GM21619 (cell line): ENCODE results near the gene PPP1R9A.

Experiments used
- ATAC-seq: cut with Tn5 transposase; IDR thresholded peaks from one replicate; pipeline ENCODE4 v1.9.1; 2021; ENCODE audit not compliant: unreplicated experiment

Gene PPP1R9A

DNA sequence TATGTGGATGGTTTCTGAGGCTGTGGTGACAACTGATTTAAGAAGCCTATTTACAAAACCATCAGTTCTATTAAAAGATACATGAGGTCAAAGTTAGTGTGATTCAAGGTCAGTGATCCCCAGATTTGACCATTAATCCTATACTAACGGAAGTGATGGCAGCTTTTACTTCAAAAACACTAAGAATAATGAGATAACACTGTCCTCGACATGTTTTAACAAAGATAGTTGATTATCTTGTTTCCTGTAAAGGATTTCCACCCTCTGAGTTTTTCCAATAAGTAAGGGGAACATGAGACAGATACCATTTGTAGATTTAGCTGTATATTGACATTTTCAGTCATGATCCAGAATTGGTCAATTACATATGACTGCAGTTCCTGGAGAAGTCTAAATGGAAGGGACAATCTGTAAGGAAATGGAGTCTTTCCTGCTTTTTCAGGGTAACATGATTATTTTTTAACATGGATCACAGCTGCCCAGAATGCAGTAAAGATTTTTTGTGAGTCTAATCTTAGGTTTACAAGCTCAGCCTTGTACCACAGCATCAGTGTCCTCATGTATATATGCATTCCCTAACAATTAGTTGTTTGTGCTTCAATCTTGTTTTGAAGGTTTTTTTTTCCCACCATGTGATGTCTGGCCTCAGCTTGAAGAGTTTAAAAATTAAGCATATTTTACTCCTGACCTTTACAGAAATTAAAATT is 188.0 kb downstream of the PPP1R9A start:
- ATAC-seq, result no peak

DNA sequence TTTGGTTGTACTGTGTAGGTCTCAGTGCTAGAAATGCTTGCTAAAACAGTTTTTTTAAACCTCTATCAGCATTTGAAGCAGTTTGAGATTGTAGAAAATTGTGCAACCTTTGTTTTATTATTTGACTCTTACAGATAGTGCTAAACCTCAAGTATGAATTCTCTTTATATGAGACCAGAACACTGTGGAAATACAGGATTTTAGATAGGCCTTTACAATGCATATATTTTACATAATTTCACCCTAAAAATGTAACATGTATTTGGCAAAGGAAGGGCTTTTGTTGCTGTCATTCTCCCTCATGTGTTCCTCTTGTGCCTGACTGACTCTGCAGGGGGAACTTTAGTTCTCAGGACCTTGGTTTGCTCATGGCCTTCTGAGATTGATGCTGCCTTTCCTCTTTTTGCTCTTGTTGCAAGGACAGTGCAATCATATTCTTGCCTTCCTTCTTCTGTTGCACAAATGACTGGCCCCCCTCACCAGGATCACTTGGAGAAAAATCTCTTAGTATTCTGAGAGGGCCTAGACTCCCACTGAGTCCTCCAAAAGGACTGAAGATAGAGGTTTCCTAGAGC is 188.7 kb downstream of the PPP1R9A start:
- no peak for ATAC-seq

DNA sequence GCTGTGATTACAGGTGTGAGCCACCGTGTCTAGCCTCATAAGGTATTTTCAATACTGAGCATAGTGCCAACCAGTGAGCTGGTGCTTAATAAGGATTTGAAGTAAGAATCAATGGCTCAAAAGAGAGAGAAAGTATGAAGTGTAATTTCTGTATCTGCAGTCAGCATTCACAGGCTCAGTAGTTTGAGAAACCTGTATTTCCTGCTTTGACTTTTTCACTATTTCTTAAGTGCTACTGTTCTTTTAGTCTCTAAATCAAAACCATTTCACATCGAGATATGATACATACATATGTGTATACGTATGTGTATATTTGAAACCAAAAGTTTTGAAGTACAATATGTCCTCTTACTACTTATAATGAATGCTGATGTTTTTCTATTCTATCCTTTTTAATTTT is 189.9 kb downstream of the PPP1R9A start:
- ATAC-seq, result no peak

DNA sequence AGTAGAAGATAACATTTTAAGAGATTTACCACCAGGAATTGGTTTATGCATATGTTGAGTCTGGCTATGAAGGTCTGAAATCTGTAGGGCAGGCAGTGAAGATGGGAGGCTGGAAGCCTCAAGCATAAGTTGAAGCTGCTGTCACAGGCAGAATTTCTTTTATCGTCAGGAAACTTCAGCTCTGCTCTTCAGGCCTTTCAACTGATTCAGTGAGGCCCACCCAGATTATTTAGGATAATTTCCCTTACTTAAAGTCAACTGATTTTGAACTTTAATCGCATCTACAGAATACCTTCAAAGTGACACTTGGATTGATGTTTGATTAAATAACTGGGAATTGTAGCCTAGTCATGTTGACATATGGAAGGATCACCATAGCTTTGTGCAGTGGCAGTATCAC is 190.5 kb downstream of the PPP1R9A start:
- ATAC-seq, result no peak

DNA sequence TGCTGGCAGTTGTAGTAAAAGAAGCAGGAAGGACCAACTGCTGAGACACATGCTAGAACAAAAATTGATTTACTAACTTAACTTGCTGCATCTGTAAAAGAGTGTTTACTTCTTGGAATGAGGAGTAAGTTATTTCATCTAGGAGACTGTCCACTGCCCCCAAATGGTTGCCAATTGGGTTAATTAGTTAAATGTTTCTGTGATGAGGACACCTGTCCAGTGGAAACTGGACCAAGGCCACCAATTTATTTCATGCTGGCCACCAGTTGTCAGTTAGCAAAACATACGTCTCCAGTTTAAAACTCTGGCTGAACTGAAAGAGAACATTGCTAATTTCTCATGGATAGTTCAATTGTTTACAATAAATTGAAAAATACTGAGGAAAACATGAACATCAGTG is 191.7 kb downstream of the PPP1R9A start:
- ATAC-seq, result no peak

DNA sequence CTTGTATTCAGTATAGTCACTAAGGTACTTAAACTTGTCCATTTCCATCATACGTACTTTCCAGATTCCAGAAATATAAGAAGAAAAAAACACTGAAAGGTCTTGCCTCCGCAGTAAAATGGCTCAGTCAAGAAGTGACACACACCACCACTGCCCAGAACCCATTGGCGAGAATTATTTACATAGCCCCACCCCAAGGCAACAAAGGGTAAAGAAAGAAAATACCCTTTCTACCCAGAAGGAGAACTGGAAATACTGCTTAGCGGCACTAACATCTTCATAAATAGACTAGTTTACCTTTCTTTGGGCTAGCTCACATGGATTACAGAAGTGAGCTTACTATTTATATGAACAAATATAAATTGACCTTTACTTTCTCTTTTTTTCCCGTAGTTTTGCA is 194.0 kb downstream of the PPP1R9A start:
- ATAC-seq, result no peak

DNA sequence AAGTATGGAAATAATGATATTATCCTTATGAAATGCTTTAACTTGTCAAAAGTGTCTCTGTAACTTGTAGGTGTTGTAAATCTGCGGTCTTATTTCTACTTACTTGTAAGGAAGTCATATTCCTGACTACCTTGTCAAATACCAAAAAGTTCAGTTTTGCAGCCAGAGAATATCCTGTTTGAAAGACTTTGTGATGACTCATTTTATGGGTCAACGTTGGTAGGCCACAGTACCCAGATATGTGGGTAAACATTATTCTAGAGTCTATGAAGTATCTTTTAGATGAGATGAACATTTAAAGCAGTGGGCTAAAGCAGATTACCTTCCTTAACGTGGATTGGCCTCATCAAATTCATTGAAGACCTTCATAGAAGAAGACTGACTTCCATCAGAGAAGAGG is 195.3 kb downstream of the PPP1R9A start:
- no peak for ATAC-seq

DNA sequence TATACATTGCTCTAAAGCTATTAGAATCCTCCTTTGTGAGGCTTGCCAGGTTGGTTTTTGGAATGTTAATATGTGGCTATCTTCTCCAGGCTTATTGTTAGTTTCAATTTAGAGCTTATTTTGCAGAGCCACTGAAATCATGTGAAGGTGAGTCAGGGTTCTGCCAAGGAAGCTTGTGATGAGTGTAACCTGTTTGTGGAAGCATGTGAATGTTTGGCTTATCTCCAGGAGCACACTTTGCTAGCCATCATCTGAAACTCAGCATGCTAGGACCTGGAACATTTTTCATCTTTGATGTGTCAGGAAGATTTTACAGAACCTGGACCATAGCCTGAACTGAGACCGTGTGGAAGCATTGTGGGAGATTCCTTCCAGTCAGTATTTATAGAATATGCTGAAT is 197.3 kb downstream of the PPP1R9A start:
- no peak for ATAC-seq

DNA sequence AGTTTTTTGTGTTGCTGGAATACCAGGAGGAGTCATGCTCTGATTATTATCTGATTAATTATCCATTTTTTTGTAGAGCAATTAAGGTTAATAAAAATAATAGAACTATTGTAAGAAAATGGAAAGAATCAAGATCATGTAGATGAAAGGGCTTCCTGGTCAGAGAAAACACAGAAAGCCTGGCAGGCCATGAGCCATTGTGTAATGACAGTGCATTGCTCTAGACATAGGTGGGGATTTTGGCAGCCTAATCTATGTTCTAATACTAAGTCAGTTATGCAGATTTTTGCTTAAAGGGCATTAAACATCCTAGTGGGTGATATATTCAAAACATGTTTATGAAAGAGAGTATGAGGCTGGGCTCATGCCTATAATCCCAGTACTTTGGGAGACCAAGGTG is 198.2 kb downstream of the PPP1R9A start:
- no peak for ATAC-seq

DNA sequence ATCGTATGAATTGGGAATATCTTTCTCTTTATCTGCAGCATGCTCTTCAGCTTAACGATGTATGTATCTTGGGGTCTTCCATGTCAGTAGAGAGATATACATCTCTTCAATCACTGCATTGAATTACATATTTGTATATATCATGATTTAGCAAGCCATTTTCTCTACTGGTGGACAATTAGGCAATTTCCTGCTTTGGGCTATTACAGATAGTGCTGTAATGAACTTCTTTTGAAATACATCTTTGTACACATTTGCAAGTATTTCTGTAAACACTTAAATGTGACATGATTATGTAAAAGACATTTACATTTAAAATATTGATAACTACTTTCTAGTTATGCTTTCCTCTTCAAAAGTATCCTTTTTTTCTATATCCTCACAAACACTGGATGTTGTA is 199.0 kb downstream of the PPP1R9A start:
- no peak for ATAC-seq

DNA sequence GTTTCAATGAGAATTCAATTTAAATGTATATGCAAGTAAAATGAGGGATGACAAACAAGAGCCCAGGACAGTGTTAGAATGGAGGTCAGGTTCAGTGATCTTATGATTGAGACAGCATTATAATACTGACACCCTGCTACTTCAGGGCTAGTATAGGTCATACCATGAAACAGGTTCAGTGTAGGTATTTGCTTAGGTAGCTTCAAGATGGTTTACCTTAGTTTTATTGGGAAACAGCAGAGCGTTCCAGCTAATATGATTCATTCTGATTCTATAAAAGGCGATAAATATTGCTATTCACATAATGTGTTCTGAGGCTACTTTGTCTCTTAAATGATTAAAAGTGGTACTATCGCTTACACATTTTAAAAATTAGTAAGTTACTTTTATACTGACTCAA is 203.3 kb downstream of the PPP1R9A start:
- no peak for ATAC-seq

DNA sequence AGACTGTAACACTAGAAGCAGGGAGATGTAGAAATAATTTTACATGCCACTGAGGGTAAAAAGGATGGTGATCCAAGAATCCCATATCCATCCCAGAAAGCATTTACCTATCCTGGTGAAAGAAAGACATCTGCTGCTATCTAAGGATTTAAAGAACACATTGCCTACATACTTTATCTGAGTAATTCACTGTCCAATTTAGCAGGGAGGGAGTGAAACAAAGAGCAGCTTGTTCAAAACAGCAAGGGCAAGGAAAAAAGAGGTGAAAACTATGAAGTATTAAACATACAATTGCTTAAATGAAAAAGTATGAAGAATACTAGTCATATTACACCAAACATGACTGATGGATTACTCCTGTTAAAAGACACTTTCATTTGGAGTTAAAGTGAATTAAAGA is 206.2 kb downstream of the PPP1R9A start:
- ATAC-seq, result no peak

DNA sequence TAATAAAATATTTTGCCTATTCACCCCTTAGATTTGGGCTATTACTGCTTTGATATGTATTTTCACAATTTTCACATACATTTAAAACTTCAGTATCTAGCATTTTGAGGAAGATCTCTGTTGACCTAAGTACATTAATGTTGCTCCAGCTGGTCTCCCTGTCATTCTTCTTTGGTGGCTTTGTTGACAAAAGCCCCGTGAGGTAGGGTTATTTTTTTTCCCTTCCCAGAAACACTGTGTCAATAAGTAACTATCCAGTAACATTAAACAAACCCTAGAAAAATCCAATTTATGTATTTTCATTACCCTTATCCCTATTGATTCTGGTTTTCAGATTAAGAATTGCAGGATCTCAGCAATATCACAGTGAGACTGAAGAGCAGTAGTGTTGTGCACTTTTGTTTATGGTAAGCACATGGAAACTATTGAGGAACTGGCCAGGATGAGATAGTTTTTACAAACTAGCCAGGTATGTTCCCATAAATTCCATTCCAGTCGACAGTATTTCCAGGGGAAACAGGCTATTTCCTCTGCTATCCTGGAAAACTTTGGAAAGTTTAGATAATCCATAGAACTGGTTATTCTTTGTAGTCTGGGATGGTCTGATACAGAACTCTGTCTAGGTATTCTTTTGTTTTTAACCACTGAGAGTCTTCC is 218.8 kb downstream of the PPP1R9A start:
- no peak for ATAC-seq

DNA sequence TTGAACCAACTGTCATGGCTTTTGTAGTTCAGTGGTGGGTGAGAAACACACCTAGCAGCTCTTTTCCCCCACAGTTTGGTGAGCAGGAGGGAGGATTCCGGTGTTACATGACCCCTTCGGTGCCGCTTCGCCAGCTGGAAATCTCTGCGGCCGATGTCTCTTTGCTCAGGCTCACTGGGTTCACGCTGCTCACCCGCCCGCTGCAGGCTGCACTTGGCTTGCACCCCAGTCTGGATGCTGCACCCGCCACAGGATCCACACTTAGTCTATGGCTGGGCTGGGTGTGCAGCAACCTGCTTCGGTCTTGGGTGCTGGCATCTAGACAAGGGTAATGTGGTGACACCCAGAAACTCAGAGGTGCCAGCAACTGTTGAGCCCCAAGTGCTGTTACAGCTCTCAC is 225.1 kb downstream of the PPP1R9A start:
- no peak for ATAC-seq

DNA sequence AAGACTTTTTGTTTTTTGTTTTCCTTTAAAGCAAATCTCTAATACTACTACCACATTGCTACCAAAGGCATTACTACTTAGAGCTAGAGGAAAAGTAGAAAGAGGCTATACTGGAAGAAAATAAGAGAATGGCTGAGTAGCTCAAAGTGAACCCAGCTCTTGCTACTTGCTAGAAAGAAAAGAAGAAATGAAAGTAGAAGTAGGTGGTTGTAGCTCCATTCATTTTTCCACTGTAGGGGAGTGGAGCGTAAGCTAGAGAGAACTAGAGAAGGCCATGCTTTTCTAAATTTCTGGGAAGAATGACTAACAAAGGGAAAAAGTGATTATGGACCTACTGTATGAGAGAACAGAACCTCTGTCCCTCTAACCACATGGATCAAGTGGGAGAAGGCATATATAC is 232.5 kb downstream of the PPP1R9A start:
- no peak for ATAC-seq

DNA sequence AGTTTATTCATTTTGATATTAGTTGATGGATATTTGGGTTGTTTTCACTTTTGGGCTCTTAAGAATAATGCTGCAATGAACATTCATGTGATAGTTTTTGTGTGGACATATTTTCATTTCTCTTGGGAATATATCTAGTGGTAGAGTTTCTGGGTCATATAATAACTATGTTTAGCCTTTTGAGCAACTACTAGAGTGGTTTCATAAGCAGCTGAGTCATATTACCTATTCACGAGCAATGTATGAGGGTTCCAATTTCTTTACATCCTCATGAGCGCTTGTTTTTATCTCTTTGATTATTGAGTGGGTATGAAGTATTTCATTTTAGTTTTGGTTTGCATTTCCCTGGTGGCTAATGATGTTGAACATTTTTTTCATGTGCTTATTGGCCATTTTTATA is 234.4 kb downstream of the PPP1R9A start:
- no peak for ATAC-seq

DNA sequence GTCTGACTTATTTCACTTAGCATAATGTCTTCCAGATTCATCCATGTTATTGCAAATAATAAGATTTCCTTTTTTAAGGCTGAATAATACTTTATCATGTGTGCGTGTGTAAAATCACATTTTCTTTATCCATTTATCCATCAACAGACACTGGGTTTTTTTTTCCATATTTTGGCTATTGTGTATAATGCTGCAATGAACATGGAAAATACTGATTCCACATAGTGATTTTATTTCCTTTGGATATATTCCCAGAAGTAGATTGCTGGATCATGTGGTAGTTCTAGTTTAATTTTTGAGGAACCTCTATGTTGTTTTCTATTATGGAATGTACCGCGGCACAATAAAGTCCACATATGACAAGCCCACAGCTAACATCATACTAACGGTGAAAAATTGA is 236.9 kb downstream of the PPP1R9A start:
- ATAC-seq, result no peak

DNA sequence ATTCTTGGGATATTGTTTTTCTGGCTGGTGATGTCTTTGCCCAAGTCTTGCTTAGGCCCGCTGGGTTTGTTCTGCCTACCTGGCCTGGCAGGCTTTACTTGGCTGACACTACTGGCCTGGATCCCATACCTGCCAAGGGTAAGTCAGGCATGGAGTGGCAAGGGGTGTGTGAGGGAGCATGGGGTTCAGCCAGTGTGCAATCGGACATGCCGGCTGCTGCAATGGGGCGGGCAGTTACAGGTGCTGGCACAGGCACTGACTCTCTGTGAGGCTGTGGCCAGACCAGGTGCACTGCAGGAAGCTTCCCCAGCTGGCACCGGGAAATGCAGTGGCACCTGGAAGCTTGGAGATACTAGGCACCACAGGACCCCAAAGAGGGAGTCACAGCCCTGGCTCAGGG is 248.6 kb downstream of the PPP1R9A start:
- no peak for ATAC-seq

DNA sequence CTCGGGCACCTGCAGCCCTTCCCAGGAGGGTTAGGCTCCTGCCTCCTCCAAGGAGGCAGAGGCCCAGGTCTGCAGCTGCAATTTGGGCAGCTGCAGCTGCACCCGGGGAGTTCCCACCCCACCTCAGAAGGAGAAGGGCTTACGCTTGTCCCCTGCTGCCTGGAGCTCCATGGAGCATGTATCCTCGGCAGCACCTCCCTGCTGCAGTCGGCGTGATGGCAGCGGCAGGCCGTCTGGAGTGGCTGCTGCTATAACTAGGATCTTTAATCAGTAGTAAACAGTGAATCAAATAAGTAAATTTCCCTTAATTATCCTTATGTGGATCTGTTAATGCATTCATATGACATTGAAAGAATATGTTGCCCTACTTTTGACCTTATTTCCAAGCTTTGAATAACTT is 250.0 kb downstream of the PPP1R9A start:
- no peak for ATAC-seq

DNA sequence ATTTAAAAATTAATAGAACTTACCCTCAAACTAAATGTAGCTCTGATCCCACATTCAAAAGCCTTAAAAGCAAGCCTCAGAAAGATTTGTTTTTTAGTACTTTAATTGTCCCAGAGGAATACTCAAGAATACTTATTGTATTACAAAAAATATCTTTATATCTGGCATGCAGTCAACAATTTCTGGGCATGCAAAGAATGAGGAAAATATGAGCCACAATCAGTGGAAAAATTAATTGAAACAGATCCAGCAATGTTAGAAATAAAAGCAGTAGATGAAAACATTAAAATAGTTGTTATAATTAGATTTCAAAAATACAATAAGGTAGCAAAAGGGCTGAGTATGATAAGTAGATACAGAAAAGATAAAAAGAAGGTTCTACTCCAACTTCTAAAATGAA is 262.3 kb downstream of the PPP1R9A start:
- ATAC-seq, result no peak

DNA sequence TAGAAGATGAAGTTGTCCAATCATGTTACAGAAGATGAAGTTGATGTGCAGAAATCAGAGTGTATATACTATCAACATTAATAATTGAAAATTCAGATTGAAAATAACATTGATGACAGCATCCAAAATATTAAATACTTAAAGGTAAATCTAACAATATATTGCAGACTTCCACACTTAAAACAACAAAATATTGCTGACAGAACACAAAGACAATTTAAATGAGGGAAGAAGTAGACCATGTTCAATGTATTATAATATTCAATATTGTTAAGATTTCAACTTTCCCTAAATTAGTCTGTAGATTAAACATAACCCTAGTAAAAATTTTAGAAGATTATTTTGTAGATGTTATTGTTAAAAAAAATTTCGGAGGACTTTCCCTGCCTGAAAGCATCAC is 265.0 kb downstream of the PPP1R9A start:
- no peak for ATAC-seq

DNA sequence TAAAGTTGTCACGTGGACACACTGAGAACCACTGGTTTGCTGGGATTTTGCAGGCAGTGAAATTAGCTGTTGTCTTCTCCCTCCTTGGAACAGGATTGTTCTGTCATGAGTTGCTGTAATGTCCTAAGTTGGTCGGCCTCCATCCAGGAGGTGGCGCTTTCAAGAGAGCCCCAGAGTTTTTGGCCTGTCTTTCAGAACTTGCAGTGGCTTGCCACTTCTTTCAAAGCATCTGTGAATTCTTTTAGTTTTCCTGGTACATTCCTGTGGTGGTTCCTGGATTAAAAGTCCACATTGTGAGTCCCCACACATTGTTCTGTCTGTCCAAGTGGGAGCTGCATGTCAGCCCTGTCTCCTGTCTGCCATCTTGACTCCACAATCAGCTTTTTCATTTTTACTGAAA is 283.1 kb downstream of the PPP1R9A start:
- no peak for ATAC-seq

DNA sequence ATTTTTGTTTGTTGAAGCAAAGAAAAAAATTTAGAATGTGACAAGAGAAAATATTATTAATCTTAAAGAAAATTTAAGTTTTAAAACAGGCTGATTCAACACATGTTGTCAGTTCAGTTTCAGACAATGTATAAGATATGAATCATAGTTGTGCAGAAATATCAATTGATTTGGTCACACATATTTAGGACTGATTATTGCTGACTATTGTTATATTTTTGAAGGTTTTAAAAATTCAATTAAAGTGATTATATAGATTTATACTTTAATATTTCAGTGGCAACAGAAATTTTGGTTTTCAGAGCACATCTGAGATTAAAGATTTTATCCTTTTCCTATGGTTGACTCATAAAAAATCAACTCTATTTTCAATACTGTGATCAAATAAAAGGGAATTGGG is 284.4 kb downstream of the PPP1R9A start:
- no peak for ATAC-seq
